ENCODE data around the gene OR51D1.
A peak's percentile ranks its signal among the peaks of the same experiment; 100 is the strongest.

Gene OR51D1

DNA sequence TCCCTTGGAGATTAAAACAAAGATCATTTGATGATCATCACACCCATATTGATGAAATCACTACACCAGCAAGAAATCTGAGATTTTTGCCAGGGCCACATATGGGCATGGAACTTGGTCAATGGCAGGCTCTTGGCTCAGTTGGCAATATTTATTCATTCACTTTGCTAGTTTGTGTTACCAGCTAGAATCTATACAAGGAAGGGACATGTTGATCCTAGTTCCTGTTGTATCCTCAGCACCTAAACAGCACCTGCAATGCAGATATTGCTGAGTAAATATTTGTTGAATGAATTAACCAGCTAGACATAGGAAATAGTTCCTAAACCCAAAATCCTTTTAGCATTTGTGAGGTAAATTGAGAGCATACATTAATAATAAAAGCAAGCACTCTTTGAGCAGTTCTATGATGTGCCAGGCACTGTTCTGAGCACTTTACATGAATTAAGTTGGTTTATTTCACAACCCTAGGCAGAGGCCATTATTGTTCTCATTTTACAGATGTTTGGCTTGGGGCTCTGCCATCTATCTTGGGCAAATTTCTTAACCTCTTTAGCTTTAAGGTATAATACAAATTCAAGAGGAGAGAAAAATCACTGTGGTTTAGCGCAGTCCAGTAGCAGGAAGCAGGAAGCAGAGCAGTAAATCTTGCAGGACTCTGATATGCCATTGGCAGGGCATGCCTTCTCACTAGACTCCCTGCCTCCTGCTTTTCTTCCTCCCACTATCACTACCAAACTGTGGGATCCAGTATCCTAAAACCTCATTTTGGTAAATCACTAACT, 30.9 kb upstream of the OR51D1 start:
- Histone ChIP-seq H3K4ac (ENCODE audit: low read length) (no peak overlapping the region), H3K14ac (ENCODE audit: low read length) (no peak overlapping the region), H3K9ac (ENCODE audit: low read depth, low read length, poor library complexity) (no peak overlapping the region), H2BK12ac (ENCODE audit: low read length) (no peak overlapping the region), H2AFZ (ENCODE audit: low read length) (peak overlapping the region; percentile 98), H2BK15ac (ENCODE audit: low read length) (no peak overlapping the region), H3K9me3 (replicated peaks in 1 of 2; ENCODE audit: control insufficient read depth in 2 of 2, insufficient read depth in 1 of 2, low read depth in 1 of 2, low read length in 2 of 2) (no peaks in the 10 kb centered on the region), H2AK5ac (ENCODE audit: low read depth, low read length) (no peak overlapping the region), H4K8ac (ENCODE audit: low read depth, low read length) (no peak overlapping the region), H3K4me1 (ENCODE audit: control insufficient read depth in 2 of 2, insufficient read depth in 1 of 2, low read depth in 1 of 2, low read length in 2 of 2) (peaks cover 0 to 4% of the 10 kb centered on the region in 2 donors), H3K79me1 (ENCODE audit: low read depth, low read length) (no peaks in the 10 kb centered on the region), H4K91ac (ENCODE audit: low read depth, low read length, poor library complexity) (no peak overlapping the region), H3K27me3 (ENCODE audit: control insufficient read depth in 3 of 3, insufficient read depth in 3 of 3, low read depth in 1 of 3, low read length in 3 of 3) (no peaks in the 10 kb centered on the region), H3K4me3 (ENCODE audit: low read length in 2 of 2) (peak overlapping the region in 1 of 2 donors; percentile 70), H2BK5ac (ENCODE audit: low read length) (no peak overlapping the region), H3K23ac (ENCODE audit: low read depth, low read length, poor library complexity) (no peak overlapping the region), H3K27ac (replicated peaks; ENCODE audit: low read length) (no peak overlapping the region), H3K18ac (ENCODE audit: low read length) (no peak overlapping the region), H3K36me3 (replicated peaks in 1 of 2; ENCODE audit: control insufficient read depth in 2 of 2, insufficient read depth in 2 of 2, low read length in 2 of 2) (peaks cover 2 to 36% of the 10 kb centered on the region in 2 donors), H2BK120ac (ENCODE audit: low read depth, low read length) (no peak overlapping the region), H3K4me2 (ENCODE audit: insufficient read depth, low read length, poor library complexity, severe bottlenecking) (no peak overlapping the region)
- no peak for DNase-seq (ENCODE audit: low spot score)
- no CpG with 5 or more reads among the region's 1 CpG for WGBS, 2 donors (ENCODE audit: extremely low coverage in 2 of 2, insufficient read length in 2 of 2, insufficient replicate concordance in 1 of 2)

GRCh38 chr11:4607096-4607495, 30.2 kb upstream of the OR51D1 start:
- Histone ChIP-seq H3K9ac (ENCODE audit: low read depth, low read length, poor library complexity) (no peak overlapping the region), H4K91ac (ENCODE audit: low read depth, low read length, poor library complexity) (no peak overlapping the region), H3K9me3 (replicated peaks in 1 of 2; ENCODE audit: control insufficient read depth in 2 of 2, insufficient read depth in 1 of 2, low read depth in 1 of 2, low read length in 2 of 2) (no peaks in the 10 kb centered on the region), H3K79me1 (ENCODE audit: low read depth, low read length) (no peaks in the 10 kb centered on the region), H3K36me3 (replicated peaks in 1 of 2; ENCODE audit: control insufficient read depth in 2 of 2, insufficient read depth in 2 of 2, low read length in 2 of 2) (peaks cover 0 to 29% of the 10 kb centered on the region in 2 donors), H3K18ac (ENCODE audit: low read length) (no peak overlapping the region), H3K4me1 (ENCODE audit: control insufficient read depth in 2 of 2, insufficient read depth in 1 of 2, low read depth in 1 of 2, low read length in 2 of 2) (peaks cover 3 to 4% of the 10 kb centered on the region in 2 donors), H2BK12ac (ENCODE audit: low read length) (no peak overlapping the region), H3K4me2 (ENCODE audit: insufficient read depth, low read length, poor library complexity, severe bottlenecking) (no peak overlapping the region), H2AFZ (ENCODE audit: low read length) (peak overlapping the region; percentile 98), H3K27ac (replicated peaks; ENCODE audit: low read length) (no peak overlapping the region), H2BK5ac (ENCODE audit: low read length) (no peak overlapping the region), H3K4ac (ENCODE audit: low read length) (no peak overlapping the region), H3K27me3 (ENCODE audit: control insufficient read depth in 3 of 3, insufficient read depth in 3 of 3, low read depth in 1 of 3, low read length in 3 of 3) (no peaks in the 10 kb centered on the region), H2AK5ac (ENCODE audit: low read depth, low read length) (no peak overlapping the region), H3K23ac (ENCODE audit: low read depth, low read length, poor library complexity) (no peak overlapping the region), H2BK120ac (ENCODE audit: low read depth, low read length) (no peak overlapping the region), H3K4me3 (ENCODE audit: low read length in 2 of 2) (peak overlapping the region in 1 of 2 donors; percentile 70), H3K14ac (ENCODE audit: low read length) (no peak overlapping the region), H2BK15ac (ENCODE audit: low read length) (no peak overlapping the region), H4K8ac (ENCODE audit: low read depth, low read length) (no peak overlapping the region)
- no CpG with 5 or more reads among the region's 6 CpGs for WGBS, 2 donors (ENCODE audit: extremely low coverage in 2 of 2, insufficient read length in 2 of 2, insufficient replicate concordance in 1 of 2)
- no peak for DNase-seq (ENCODE audit: low spot score)

GRCh38 chr11:4607781-4608666, 29.3 kb upstream of the OR51D1 start, which contains the start of gene TRIM68:
TRIM68 (minus strand) TSS chr11:4608231; CDS start chr11:4605504, 2,727 bp downstream.
- no peak within 1 kb of the TSS for H4K91ac ChIP-seq (ENCODE audit: low read depth, low read length, poor library complexity)
- no peak within 1 kb of the TSS for H2BK12ac ChIP-seq (ENCODE audit: low read length)
- peak within 1 kb of the TSS; percentile 98 for H3K18ac ChIP-seq (ENCODE audit: low read length)
- no peak within 1 kb of the TSS for H2BK5ac ChIP-seq (ENCODE audit: low read length)
- H2AK5ac ChIP-seq (ENCODE audit: low read depth, low read length) = no peak within 1 kb of the TSS
- H4K8ac ChIP-seq (ENCODE audit: low read depth, low read length) = no peak within 1 kb of the TSS
- H3K4me3 ChIP-seq (ENCODE audit: low read length in 2 of 2) = peak within 1 kb of the TSS; percentile 70 to 88
- no peak within 1 kb of the TSS for H2BK120ac ChIP-seq (ENCODE audit: low read depth, low read length)
- H3K9ac ChIP-seq (ENCODE audit: low read depth, low read length, poor library complexity) = peak within 1 kb of the TSS; percentile 89
- peak within 1 kb of the TSS; percentile 98 for H2AFZ ChIP-seq (ENCODE audit: low read length)
- peak; percentile 78 for DNase-seq (ENCODE audit: low spot score)
- no peak within 1 kb of the TSS for H3K4ac ChIP-seq (ENCODE audit: low read length)
- peaks cover 4 to 5% of the 10 kb centered on the region in 2 donors for H3K4me1 ChIP-seq (ENCODE audit: control insufficient read depth in 2 of 2, insufficient read depth in 1 of 2, low read depth in 1 of 2, low read length in 2 of 2)
- H3K27ac ChIP-seq (replicated peaks; ENCODE audit: low read length) = peak within 1 kb of the TSS; percentile 93
- peak within 1 kb of the TSS; percentile 68 for H3K4me2 ChIP-seq (ENCODE audit: insufficient read depth, low read length, poor library complexity, severe bottlenecking)
- H2BK15ac ChIP-seq (ENCODE audit: low read length) = no peak within 1 kb of the TSS
- H3K23ac ChIP-seq (ENCODE audit: low read depth, low read length, poor library complexity) = peak within 1 kb of the TSS; percentile 48
- H3K79me1 ChIP-seq (ENCODE audit: low read depth, low read length) = no peaks in the 10 kb centered on the region
- H3K9me3 ChIP-seq (replicated peaks in 1 of 2; ENCODE audit: control insufficient read depth in 2 of 2, insufficient read depth in 1 of 2, low read depth in 1 of 2, low read length in 2 of 2) = no peaks in the 10 kb centered on the region
- H3K36me3 ChIP-seq (replicated peaks in 1 of 2; ENCODE audit: control insufficient read depth in 2 of 2, insufficient read depth in 2 of 2, low read length in 2 of 2) = peaks cover 0 to 24% of the 10 kb centered on the region in 2 donors
- H3K27me3 ChIP-seq (ENCODE audit: control insufficient read depth in 3 of 3, insufficient read depth in 3 of 3, low read depth in 1 of 3, low read length in 3 of 3) = no peaks in the 10 kb centered on the region
- WGBS, 2 donors (ENCODE audit: extremely low coverage in 2 of 2, insufficient read length in 2 of 2, insufficient replicate concordance in 1 of 2) = no CpG with 5 or more reads among the region's 43 CpGs
- no peak within 1 kb of the TSS for H3K14ac ChIP-seq (ENCODE audit: low read length)

Data from neuronal stem cell (in vitro differentiated cells).